Neural progenitor cell (in vitro differentiated cells): ENCODE results near the gene TNFRSF13B. TPM values are rescaled to one million over a fixed set of nuclear protein-coding genes. Genes with fewer than 3 reads are reported as not detected.
"Not testable (repeated sequence)": the region's sequence is repeated elsewhere in the genome, so short reads cannot be mapped to it uniquely, and the experiment has no call there.

Experiments
- DNase-seq: peaks from one replicate; pipeline ENCODE4 v3.0.0-alpha.2; 2016; ENCODE audit warnings: low spot score
- H2AFZ ChIP-seq: fragments of 200-600 bp; sonication (generic); replicated peaks from 2 replicates; pipeline ENCODE4 v1.6.1; 2016; ENCODE audit warnings: antibody characterized with exemption
- H3F3A ChIP-seq: fragments of 200-600 bp; sonication (generic); 2 replicates; pipeline ENCODE4 v1.6.1; 2016; ENCODE audit warnings: antibody characterized with exemption, low read depth
- H3K27ac ChIP-seq: fragments of 200-600 bp; sonication (generic); 2 replicates; pipeline ENCODE4 v1.5.1; 2016; ENCODE audit warnings: mild to moderate bottlenecking
- H3K27me3 ChIP-seq: fragments of 200-600 bp; sonication (generic); 2 replicates; pipeline ENCODE4 v1.6.1; 2016; ENCODE audit warnings: mild to moderate bottlenecking, moderate library complexity
- H3K36me3 ChIP-seq: fragments of 200-600 bp; sonication (generic); 2 replicates; pipeline ENCODE4 v1.5.1; 2016
- H3K4me1 ChIP-seq: fragments of 200-600 bp; sonication (generic); 2 replicates; pipeline ENCODE4 v1.6.1; 2016; ENCODE audit warnings: mixed run types
- H3K4me2 ChIP-seq: fragments of 200-600 bp; sonication (generic); 2 replicates; pipeline ENCODE4 v1.6.1; 2016
- H3K4me3 ChIP-seq: fragments of 200-600 bp; sonication (generic); 2 replicates; pipeline ENCODE4 v1.5.1; 2016
- H3K79me2 ChIP-seq: fragments of 200-600 bp; sonication (generic); 2 replicates; pipeline ENCODE4 v1.6.1; 2016; ENCODE audit warnings: low read depth
- H3K9ac ChIP-seq: fragments of 200-600 bp; sonication (generic); 2 replicates; pipeline ENCODE4 v1.6.1; 2016
- H3K9me3 ChIP-seq: fragments of 200-600 bp; sonication (generic); 2 replicates; pipeline ENCODE4 v1.5.1; 2016; ENCODE audit warnings: low read depth
- H4K20me1 ChIP-seq: fragments of 200-600 bp; sonication (generic); 2 replicates; pipeline ENCODE4 v1.6.1; 2016; ENCODE audit warnings: low read depth
- H3K27ac Mint-ChIP-seq: 3 replicates; pipeline ENCODE4 v1.8.0; 2021; ENCODE audit warnings: mixed read lengths
- H3K27me3 Mint-ChIP-seq: 2 replicates; pipeline ENCODE4 v1.8.0; 2022; ENCODE audit warnings: low read depth, mild to moderate bottlenecking, inconsistent platforms, moderate library complexity, mixed read lengths; ENCODE audit not compliant: insufficient read depth
- H3K36me3 Mint-ChIP-seq: 3 replicates; pipeline ENCODE4 v1.8.0; 2021; ENCODE audit warnings: mixed read lengths
- H3K4me1 Mint-ChIP-seq: 3 replicates; pipeline ENCODE4 v1.8.0; 2021; ENCODE audit warnings: mixed read lengths
- H3K4me3 Mint-ChIP-seq: 3 replicates; pipeline ENCODE4 v1.8.0; 2021; ENCODE audit warnings: mild to moderate bottlenecking, moderate library complexity, mixed read lengths
- H3K9me3 Mint-ChIP-seq: 3 replicates; pipeline ENCODE4 v1.8.0; 2020; ENCODE audit warnings: mixed read lengths
- CTCF ChIP-seq: fragments of 200-600 bp; sonication (generic); IDR thresholded peaks from 2 replicates; pipeline ENCODE4 v1.5.1; 2017; ENCODE audit warnings: antibody characterized with exemption, mild to moderate bottlenecking
- EZH2 ChIP-seq: fragments of 200-600 bp; sonication (generic); IDR thresholded peaks from 2 replicates; pipeline ENCODE4 v1.6.1; 2017; ENCODE audit warnings: antibody characterized with exemption, mild to moderate bottlenecking, moderate library complexity
- EZH2phosphoT487 ChIP-seq: fragments of 200-600 bp; sonication (generic); IDR thresholded peaks from 2 replicates; pipeline ENCODE4 v1.6.1; 2017; ENCODE audit warnings: antibody characterized with exemption
- total RNA-seq: library from RNA; depleted of rRNA; stranded (reverse); fragments of >200 nt; gene quantifications from 2 replicates; pipeline ENCODE4 v1.2.3, GENCODE V29; 2015; ENCODE audit warnings: low replicate concordance

The TNFRSF13B gene
- total RNA-seq, 1 donor from 2014 or later, result not detected

GRCh38 chr17:17008621-17009397 is 36.9 kb upstream of the TNFRSF13B start:
- not testable (repeated sequence) for H3K4me3 ChIP-seq, H3K9ac ChIP-seq, H3K27ac Mint-ChIP-seq, H3K36me3 ChIP-seq, H3K4me3 Mint-ChIP-seq, H2AFZ ChIP-seq, H4K20me1 ChIP-seq, H3F3A ChIP-seq, H3K4me2 ChIP-seq, H3K27me3 Mint-ChIP-seq, H3K79me2 ChIP-seq, H3K9me3 Mint-ChIP-seq, H3K27me3 ChIP-seq, H3K27ac ChIP-seq, H3K36me3 Mint-ChIP-seq, H3K4me1 ChIP-seq, H3K9me3 ChIP-seq, DNase-seq
- peaks cover 13% of the 10 kb centered on the region for H3K4me1 Mint-ChIP-seq

GRCh38 chr17:17007891-17008290 is 36.0 kb upstream of the TNFRSF13B start:
- H3K4me1 ChIP-seq, DNase-seq, H3K36me3 Mint-ChIP-seq, H3K79me2 ChIP-seq, H2AFZ ChIP-seq, H3K4me3 Mint-ChIP-seq, H3K27ac ChIP-seq, H3K9me3 ChIP-seq, H3K4me3 ChIP-seq, H3K27ac Mint-ChIP-seq, H3K36me3 ChIP-seq, H3K4me2 ChIP-seq, H3K27me3 Mint-ChIP-seq, H3K27me3 ChIP-seq, H3K9me3 Mint-ChIP-seq, H4K20me1 ChIP-seq, H3F3A ChIP-seq, H3K9ac ChIP-seq: not testable (repeated sequence)
- H3K4me1 Mint-ChIP-seq, result peaks cover 14% of the 10 kb centered on the region

- not testable (repeated sequence) for H3K4me1 ChIP-seq, H3K4me2 ChIP-seq, H3K79me2 ChIP-seq, H3K4me3 ChIP-seq, H4K20me1 ChIP-seq, H3K9ac ChIP-seq, H3K36me3 Mint-ChIP-seq, H3K27me3 ChIP-seq, H3K36me3 ChIP-seq, H3F3A ChIP-seq, H3K27ac ChIP-seq, H2AFZ ChIP-seq, H3K9me3 ChIP-seq, H3K9me3 Mint-ChIP-seq, H3K4me3 Mint-ChIP-seq, DNase-seq
- Mint-ChIP-seq H3K27ac (peak overlapping the region; percentile 87), H3K4me1 (peaks cover 17% of the 10 kb centered on the region), H3K27me3 (peaks cover 10% of the 10 kb centered on the region)
These were observed 33.2 kb upstream of the TNFRSF13B start for GRCh38 chr17:17004997-17005614.

- DNase-seq, result no peak
- Histone ChIP-seq H3K27me3 (no peaks in the 10 kb centered on the region), H3K9ac (no peak overlapping the region), H2AFZ (no peak overlapping the region), H3K36me3 (no peaks in the 10 kb centered on the region), H3K4me1 (peaks cover 7% of the 10 kb centered on the region), H3K9me3 (no peaks in the 10 kb centered on the region), H3F3A (no peaks in the 10 kb centered on the region), H3K27ac (no peak overlapping the region), H3K4me2 (no peak overlapping the region), H4K20me1 (no peaks in the 10 kb centered on the region), H3K4me3 (no peak overlapping the region), H3K79me2 (no peaks in the 10 kb centered on the region)
- Mint-ChIP-seq H3K4me1 (peaks cover 15% of the 10 kb centered on the region), H3K9me3 (no peaks in the 10 kb centered on the region), H3K4me3 (no peak overlapping the region), H3K36me3 (no peaks in the 10 kb centered on the region), H3K27ac (peak overlapping the region; percentile 58), H3K27me3 (peaks cover 13% of the 10 kb centered on the region)
- TF ChIP-seq EZH2, result no peak
- TF ChIP-seq CTCF, result no peak
- no peak for TF ChIP-seq EZH2phosphoT487
These were observed 32.5 kb upstream of the TNFRSF13B start for GRCh38 chr17:17004251-17004996.

- H3K4me1 ChIP-seq, H2AFZ ChIP-seq, H3K4me2 ChIP-seq, H3K9me3 Mint-ChIP-seq, H3K27ac ChIP-seq, H3K4me3 ChIP-seq, H3K36me3 Mint-ChIP-seq, H3F3A ChIP-seq, H3K9me3 ChIP-seq, H3K27me3 ChIP-seq, H3K9ac ChIP-seq, H3K79me2 ChIP-seq, H4K20me1 ChIP-seq, H3K4me3 Mint-ChIP-seq, H3K36me3 ChIP-seq, DNase-seq: not testable (repeated sequence)
- peak overlapping the region; percentile 50 for H3K27ac Mint-ChIP-seq
- H3K27me3 Mint-ChIP-seq, result peaks cover 13% of the 10 kb centered on the region
- H3K4me1 Mint-ChIP-seq, result peaks cover 15% of the 10 kb centered on the region
These were observed 31.1 kb upstream of the TNFRSF13B start for GRCh38 chr17:17002731-17003715.
